ENCODE data around the gene PCGF3.
A peak's percentile ranks its signal among the peaks of the same experiment; 100 is the strongest.

PCGF3 gene

DNA sequence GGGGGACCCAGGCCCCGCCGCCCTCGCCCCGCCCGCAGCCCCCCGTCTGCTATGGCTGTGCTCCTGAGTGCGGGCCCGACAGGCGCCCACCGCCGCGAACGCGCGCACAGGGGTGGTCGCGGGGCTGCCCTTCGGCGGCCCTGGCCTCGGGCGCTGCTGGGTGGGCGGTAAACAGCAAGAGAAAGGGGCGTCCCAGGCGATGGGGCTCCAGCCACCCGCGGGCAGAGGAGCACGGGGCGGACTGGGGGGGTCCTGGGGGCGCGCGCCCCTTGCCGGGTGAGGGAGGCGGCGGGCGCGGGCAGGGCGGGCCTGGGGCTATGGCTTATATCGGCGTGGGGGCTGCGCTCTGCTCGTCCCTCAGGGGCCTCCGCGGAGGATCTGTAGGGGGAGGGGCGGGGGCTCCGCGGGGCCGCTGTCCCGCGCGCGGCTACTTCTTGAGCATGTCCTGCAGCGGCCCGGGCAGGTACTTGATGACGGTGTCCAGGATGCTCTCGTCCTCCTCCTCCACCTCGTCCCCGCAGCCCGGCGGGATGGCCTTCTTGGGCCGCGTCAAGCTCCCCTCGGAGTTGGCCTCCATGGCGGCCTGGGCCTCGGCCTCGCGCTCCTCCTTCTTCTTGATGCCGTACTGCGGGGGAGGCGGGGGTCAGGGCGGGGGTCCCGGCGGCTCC, 80.6 kb downstream of the PCGF3 start:
- DNase-seq, result no peak

DNA sequence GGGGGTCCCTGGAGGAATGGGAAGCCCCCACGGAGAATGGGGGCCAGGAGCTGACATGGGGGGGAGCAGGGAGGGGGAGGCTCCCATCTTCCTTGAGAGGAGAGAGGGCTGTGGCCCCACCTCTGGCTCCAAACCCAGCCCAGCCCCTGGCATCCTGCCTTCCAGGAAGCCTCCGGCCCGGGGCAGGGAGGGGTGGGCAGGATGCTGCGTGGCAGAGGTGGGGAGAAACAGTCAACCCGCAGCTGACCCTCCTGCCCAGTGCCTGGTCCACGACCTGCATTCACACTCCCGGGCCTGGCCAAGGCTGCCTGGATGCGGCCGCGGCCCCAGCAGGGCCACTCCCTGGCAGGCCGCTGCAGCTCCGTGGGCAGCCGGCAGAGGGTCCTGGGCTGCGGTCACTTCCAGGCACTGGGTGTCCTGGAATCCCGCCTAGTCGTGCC, 81.2 kb downstream of the PCGF3 start:
- no peak for DNase-seq

DNA sequence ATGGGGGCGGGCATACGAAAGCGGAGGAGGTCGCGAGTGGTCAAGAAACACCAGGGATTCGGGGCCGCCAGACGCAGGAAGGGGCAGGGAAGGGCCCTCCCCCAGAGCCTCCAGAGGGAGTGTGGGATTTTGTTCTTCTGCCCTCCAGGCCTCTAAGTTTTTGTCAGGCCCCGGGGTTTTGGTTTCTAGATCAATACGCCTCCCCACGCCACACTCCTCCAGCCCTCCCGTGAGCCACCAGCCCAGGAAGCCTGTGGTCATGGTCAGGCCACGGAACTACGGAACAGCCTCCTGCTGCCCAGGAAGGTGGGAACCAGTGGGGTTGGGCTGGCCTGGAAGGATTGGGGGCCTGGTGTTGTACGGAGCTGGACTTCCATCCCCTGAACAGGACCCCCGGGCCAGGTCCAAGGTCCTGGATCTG, 81.9 kb downstream of the PCGF3 start:
- no peak for DNase-seq

DNA sequence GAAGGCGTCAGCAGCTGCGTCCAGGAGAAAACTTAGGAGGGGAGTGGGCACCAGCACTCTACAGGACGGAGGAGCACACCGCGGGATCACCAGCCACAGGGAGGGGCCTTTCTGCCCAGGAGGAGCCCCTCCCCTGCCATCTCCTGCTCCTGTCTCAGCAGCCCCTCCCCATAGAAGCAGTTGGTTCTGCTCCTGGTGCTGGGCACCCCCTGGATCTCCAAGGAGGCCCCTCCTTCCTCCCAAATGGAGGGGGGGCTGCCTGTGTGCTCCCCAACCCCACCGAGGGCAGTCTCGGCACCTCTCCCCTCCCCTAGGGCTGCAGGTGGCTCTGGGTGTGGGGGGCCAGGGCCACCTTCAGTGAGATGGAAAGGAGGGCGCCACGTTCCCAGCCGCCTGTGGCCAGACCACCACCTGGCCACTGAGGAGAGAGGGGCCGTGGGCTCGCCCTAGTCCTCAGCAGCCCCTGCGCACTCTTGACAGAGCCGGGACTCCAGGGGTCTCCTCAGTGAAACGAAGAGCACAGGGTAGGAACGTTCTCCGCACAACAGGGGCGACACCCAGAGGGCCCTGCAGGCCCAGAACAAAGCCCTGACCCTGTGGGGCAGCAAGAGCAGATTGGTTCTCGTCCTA, 82.5 kb downstream of the PCGF3 start:
- DNase-seq, result no peak

DNA sequence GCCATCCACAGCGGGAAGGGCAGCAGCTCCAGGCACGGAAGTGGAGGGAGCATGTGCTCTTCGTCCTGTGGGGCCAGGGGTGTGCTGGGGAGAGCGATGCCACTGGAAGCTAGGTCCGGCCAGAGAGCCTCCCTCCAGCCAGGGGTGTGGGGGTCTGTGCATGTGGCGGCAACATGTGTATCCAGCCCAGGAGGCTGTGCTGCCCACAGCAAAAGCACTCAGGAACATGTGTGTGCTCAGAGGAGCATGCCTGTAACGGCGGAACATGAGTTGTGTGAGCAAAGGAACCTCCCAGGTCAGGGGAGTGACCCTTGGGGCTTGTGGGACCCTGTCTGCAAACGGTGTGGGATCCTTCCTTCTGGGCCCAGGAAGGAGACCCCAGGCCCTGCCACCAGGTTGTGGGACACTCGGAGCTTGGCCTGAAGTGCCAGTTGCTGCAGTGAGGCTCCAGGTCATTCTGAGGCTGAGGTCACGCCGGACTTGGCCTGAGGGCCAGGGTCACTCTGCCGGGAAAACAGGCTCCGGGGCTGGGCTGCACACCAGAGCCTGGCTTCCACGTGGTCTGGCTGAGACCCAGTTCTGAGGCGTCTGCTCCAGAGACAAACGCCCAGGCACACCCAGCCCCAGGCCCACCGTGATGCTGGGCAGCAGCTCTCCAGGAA, 83.1 kb downstream of the PCGF3 start:
- DNase-seq, result no peak

DNA sequence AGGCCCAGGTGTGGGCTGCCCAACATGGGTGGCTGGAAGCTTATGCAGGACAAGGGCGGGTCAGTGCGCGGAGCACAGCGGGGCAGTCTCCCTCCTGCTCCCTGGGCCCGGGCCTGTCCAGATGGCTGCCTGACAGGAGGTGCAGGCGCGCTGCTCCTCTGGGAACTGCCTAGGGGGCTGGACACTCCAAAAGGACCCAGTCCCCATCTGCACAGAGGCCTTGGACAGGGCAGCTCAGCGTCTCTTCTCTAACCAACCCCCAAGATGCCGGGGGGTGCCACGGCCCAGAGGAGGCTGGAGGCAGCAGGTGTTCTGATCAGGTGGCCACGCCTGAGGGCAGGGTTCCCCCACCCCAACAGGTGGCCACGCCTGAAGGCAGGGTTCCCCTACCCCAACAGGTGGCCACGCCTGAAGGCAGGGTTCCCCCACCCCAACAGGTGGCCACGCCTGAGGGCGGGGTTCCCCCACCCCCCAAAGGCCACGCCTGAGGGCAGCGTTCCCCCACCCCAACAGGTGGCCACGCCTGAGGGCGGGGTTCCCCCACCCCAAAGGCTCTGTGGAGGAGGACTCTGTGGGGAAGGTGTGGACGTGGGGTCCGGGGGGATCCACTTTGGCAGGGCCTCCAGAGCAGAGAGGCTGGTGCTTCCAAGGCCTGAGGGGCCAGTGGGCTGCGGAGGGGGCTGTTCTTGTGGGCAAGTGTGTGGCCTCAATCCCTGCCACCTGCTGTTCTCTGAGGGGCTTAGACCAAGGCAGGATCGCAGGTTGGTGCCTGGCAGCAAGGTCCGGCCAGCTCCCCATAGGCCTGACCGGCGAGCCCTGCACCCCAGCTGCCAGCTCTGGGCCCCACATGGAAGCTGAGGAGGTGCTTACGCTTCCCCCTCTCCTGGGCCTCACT, 84.2 kb downstream of the PCGF3 start:
- no peak for DNase-seq

DNA sequence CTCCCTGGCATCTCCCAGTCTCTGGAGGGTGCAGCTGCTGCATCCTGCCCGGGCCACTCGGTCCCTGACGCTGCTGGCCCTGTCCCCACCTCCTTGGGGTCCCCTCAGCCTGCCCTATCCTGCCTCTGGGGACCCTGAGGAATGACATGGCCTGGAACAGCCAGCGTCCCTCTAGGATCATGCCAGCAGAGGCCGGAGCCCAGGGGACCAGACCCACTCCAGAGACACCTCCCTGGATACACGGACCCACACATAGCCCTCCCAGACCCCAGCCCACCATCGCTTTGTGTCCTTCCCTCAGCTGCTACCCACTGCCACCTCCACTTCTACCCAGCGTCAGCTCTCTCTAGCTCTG, 84.8 kb downstream of the PCGF3 start:
- DNase-seq, result no peak

DNA sequence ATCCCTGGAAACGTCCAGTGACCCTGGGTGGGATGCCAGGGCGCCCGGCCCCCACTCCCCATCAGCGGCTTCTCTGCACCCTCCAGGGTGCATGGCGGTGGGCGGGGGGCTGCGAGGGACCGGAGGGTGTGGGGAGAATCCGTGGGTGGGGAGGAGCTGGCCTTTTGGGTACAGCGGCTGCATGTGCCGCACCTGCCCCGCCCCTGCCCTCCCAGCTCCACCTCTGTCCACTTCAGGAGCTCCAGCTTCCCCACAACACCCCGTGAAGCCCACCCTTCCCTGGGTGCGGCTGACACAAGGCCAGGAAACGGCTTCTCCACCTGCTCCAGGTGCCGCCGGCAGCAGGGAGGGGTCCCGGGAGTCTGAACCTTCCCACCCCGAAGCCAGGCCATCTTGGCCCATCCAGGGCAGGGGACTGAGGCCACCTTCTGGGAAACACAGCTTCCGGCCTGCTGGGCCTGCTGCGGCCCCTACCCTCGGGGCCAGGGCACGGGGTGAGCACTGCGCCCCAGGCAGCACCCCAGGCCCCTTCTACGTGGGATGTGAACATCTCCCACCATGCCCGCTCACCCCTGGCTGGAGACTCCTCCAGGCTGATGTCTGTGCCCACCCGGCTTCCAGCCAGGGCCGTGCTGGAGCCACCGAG, 85.7 kb downstream of the PCGF3 start:
- DNase-seq, result no peak

DNA sequence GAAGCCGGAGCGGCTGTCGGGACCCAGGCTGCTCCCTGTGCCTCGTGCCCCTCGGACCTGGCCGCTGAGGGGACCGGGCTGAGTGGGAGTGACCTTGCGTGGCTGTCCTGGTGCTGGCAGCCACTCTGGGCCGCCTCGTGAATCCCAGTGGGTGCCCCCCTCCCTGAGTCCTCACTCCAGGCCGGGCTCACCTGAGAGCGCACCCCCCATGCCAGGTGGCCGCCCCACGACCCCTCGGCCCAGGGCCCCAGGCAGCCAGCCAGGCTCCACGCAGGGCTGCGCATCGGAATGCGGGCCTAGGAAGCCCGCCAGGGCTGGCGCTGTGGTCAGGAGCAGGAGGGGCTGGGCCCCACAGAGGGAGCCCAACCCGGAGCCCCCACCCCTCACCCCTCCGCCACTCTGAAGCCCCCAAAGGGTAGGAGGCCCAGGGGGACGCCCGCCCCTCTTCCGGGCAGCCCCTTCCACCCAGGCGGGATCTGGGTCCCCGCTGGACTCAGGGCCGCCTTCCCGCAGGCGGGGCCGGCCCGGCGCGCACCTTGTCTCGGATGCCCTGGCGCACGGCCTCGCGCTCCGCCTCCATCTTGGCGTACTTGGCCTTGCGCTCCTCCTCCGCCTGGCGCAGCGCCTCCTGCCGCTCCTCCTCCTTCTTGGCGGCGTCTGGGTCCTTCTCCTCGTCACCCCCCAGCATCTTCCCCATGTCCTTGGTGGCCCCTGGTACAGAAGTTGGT, 86.4 kb downstream of the PCGF3 start:
- no peak for DNase-seq

DNA sequence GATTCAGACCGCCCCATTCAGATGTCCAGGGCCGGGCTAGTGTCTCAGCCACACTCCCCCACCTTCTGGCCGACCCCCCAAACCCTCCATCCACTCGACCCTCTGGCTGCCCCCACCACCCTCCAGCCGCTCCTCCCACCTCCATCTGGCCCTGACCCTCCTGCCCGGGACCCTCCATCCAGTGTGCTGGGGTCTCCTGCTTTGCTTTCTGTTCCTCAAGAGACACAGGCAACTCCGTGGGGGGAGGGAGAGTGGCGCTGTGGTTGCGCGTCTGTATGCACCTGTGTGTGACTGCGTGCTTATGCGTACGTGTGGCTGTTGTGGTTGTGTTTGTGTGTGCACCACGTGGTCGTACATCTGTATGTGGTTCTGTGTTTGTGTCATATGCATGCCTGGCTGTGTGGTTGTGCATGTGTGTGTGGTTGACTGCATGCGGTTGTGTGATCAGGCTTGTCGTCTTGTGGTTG, 87.0 kb downstream of the PCGF3 start:
- DNase-seq, result no peak

DNA sequence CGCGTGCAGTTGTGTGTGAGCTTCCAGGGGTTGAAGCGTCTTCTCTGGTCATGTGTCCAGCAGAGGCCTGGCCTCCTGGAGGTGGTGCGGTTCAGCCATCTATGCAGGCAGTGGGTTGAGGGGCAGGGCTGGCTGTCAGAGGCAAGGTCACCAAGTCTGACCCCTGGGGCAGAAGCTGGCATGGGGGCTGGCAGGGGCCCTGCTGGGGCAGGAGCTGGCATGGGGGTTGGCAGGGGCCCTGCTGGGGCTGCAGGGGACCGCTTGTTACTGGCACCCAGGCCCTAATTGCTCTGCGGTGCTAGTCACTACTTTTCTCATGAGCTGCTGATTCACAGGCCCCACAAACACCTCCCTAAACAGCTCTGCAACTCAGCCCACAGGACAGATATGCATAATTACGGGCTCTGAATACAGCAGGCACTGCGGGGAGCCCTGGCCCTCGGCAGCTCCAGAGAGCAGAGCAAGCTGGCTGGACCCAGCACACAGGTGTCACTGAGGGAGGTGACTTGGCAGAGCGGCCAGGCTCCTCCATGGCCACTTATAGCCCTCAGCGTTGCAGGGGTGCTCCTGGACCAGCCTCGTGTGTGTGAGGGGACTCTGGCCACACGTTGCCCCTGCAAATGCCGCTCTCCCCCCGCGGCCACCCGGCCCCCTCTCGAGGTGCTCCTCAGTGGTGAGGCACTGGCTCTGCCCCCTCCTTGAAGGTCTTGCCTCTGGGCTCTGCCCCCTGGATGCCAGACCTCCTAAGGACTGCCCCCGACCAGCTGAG, 87.6 kb downstream of the PCGF3 start:
- no peak for DNase-seq

DNA sequence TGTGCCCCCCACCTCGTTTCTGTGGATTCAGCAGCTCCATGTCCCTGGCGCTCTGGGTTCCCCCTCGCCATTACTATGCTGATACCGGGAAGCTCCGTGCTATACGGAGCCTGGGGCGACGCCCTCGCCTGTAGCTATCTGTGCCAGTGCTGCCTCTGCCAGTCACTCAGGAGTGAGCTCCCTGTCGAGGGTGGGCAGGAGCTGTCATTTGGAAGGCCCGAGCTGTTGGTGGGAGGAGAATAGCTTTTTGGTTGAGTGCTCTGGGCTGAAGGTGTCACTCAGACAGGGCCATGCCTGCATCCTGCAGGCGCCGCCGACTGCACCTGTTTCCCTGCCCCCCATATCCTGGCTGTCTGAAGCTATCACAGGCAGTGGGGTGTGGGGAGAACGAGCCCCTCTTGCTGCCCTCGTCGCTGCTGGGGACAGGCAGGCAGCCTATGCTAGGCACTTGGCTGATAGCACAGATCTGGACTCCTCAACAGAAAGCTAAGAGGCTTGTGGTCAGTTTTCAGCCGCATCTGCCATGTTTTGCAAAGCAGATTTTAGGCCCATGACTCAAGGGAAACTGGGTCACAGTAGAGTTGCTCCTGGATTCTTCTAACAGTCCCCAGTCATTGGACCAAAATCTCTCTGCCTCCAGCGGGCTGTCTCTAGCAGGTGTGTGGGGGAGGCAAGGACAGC, 88.4 kb downstream of the PCGF3 start:
- DNase-seq, result no peak

DNA sequence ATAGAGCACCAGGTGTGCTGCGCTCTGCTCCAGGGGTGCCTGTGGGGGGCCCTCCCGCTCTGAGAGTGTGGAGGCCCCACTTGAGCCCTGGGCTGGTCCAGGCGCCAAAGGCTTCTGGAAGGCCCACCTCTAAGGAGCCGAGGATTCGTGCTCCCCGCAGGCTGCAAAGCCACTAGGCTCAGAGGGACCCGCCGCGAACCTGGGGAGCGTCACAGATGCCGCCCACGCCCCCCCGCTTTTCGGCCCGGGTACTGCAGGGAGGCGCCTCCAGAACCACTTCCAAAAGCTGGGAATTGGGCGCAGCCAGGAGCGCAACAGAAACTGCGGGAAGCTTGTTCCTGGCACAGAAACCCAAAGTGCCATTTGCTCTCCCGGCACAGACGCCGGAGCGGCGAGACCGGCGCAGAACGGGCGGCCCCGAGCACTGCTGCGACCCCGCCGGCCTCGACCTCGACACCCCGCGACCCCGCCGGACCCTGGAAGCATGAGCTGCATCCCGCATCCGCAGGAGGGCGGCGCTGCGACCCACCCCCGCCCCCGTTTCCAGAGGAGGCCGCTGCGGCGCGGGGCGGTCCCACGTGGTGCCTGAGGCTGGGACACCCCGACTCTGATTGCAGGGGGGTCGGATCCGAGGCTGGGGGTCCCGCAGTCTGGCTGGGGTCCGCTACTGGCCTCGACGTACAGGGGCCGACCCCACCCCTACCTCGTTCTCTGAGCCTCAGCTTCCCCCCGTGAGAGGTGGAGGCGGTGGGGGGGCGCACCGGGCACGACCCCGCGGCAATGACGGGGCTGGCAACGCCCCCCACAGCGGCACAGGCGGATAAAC, 89.5 kb downstream of the PCGF3 start:
- no peak for DNase-seq

DNA sequence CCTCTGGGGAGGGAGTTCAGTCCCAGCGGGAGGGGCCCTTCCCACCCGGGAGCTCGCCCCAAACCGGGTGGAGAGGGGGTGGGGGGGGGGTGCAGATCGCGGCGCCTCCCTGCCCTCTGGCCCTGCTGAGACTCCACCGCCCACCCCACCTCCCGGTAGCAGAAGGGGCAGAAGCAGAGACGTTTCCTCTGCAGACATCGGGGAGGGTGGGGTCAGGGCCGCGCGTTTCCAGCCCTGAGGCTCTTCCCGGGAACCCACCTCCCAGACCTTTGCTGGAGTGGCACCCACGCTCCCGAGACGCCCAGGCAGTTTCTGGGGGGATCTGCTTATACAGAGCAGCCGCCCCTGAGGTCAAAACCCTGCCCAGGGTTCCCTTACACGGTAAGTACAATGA, 90.1 kb downstream of the PCGF3 start:
- DNase-seq, result no peak

DNA sequence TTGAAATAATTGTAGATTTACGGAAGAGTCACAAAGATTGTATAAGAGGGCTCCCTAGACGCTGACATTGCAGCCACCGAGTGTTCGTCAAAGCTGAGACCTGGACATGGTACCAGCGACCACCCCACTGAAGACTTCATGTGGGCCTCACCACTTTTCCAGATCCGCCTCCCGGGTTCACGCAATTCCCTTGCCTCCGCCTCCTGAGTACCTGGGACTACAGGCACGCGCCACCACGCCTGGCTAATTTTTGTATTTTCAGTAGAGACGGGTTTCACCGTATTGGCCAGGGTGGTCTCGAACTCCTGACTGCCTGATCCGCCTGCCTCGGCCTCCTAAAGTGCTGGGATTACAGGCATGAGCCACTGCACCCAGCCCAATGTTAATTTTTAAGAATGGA, 90.6 kb downstream of the PCGF3 start:
- no peak for DNase-seq

DNA sequence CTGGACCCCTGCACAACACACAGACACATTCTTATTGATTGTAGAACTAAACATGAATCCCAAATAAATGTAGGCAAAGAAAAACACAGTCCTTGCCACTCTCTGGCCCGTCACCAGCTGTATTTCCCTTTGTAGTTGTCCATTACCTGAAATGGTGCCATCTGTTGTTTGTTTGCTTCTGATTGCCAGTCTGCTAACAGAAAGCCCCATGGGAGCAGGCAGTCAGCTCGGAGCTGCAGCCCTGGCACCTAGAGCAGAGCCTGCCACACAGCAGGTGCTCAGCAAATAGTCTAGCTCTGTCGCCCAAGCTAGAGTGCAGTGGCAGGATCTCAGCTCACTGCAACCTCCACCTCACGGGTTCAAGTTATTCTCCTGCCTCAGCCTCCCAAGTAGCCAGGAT, 91.4 kb downstream of the PCGF3 start:
- DNase-seq, result peak; percentile 61

DNA sequence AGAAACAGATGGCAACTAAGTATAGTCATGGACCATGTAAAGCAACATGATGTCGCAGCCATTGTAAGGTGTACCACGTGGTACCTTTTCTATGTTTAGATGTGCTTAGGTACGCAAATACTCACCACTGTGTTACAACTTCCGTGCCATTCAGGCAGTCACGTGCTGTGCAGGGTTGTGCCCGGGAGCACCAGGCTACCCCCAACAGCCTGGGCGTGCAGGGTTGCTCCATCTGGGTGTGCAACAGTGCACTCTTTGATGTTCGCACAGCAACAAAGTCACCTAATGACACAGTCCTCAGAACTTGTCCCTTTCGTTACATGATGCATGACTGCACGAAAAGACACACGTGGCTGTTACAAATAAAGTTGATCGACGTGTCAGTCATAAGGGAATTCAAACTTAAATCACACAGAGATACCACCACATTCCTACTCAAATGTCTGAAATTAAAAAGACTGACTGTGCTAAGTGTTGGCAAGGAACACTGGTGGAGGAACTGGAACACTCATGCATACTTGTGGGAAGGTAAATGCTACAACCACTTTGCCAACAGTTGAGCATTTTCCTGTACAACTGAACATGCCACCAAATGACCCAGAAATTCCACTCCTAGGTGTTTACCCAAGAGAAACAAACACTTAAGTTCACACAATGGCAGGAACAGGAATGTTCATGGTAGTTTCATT, 95.9 kb downstream of the PCGF3 start:
- DNase-seq, result no peak

DNA sequence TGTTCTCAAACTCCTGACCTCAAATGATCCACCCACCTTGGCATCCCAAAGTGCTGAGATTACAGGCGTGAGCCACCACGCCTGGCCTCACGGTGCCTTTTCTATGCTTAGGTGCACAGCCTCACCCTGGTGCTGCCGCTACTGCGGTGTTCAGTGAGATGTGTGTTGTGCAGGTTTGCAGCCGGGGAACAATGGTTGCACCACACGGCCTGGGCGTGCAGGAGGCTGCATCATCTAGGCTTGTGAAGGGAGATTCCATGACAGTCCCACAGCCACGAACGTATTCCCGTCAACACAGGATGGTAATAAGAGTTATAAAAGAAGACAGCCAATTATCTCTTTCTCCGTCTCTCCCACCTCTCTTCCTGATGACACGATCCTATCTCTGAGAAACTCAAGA, 98.3 kb downstream of the PCGF3 start:
- no peak for DNase-seq

DNA sequence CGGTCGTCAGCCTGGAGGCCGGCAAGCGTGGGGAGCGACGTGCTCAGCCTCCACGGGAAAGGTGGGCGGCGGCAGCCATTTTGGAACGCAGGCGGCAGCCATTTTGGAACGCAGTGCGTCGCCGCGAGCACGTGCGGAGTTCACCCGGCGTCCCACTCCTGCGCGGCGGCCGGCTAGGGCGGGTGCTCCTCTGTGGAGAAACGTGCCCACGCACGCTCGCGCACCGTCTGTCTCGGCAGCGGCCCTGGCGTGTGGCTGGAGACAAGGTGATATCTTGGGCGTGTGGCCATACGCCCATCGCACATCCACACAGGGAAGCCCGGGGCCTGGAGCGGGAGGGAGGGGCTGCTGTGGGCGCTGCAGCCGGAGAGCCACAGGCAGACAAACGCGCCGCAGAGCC, 99.2 kb downstream of the PCGF3 start:
- no peak for DNase-seq
